Lung (tissue), 12 donors: Measurements from ENCODE around the gene RINT1. TPM values are rescaled to one million over a fixed set of nuclear protein-coding genes. Genes with fewer than 3 reads are reported as not detected.
A peak's percentile ranks its signal among the peaks of the same experiment; 100 is the strongest.

Experiments used
- ATAC-seq: fragments of 200-7000 bp; cut with Tn5 transposase; one replicate; pipeline ENCODE4 v1.9.1; 2020; ENCODE audit warnings: moderate number of reproducible peaks; ENCODE audit not compliant: insufficient read depth, low FRiP score
- DNase-seq, 3 donors: peaks; one replicate each; pipeline ENCODE4 v3.0.0-alpha.2; 2013 to 2017
- H3K27ac ChIP-seq, 2 donors: one replicate each; pipeline ENCODE4 v1.5.1; 2013; ENCODE audit warnings: mild to moderate bottlenecking in 2 of 2, moderate library complexity in 2 of 2, control low read depth in 1 of 2, inconsistent platforms in 1 of 2, low read depth in 1 of 2, low read length in 1 of 2
- H3K27me3 ChIP-seq, 3 donors: one replicate each; pipeline ENCODE4 v1.5.1; 2013; ENCODE audit warnings: low read length in 2 of 3; ENCODE audit not compliant: control insufficient read depth in 3 of 3, insufficient read depth in 3 of 3
- H3K36me3 ChIP-seq, 4 donors: one replicate each; pipeline ENCODE4 v1.5.1; 2013; ENCODE audit warnings: low read length in 4 of 4, mild to moderate bottlenecking in 1 of 4, moderate library complexity in 1 of 4; ENCODE audit not compliant: control insufficient read depth in 4 of 4, insufficient read depth in 4 of 4
- H3K4me1 ChIP-seq, 5 donors: one replicate each; pipeline ENCODE4 v1.5.1; 2013; ENCODE audit warnings: low read length in 5 of 5, mild to moderate bottlenecking in 2 of 5, moderate library complexity in 1 of 5; ENCODE audit not compliant: control insufficient read depth in 5 of 5, insufficient read depth in 5 of 5
- H3K4me3 ChIP-seq: one replicate; pipeline ENCODE4 v1.5.1; 2013; ENCODE audit warnings: mild to moderate bottlenecking, control low read depth, moderate library complexity
- H3K9ac ChIP-seq, 2 donors: one replicate each; pipeline ENCODE4 v1.5.1; 2013; ENCODE audit warnings: low read length in 2 of 2, control low read depth in 1 of 2; ENCODE audit not compliant: insufficient read depth in 1 of 2
- H3K9me3 ChIP-seq, 4 donors: one replicate each; pipeline ENCODE4 v1.5.1; 2013; ENCODE audit warnings: low read length in 3 of 4, mild to moderate bottlenecking in 1 of 4, moderate library complexity in 1 of 4; ENCODE audit not compliant: control insufficient read depth in 4 of 4, insufficient read depth in 3 of 4
- WGBS, 2 donors: extraction: QIAGEN DNeasy Blood & Tissue Kit; methylation state at CpG; one replicate each; pipeline ENCODE4 v1.1.7; 2013; 5-methylcytosine and 5-hydroxymethylcytosine counted together
- polyA plus RNA-seq, 2 donors: library from polyadenylated mRNA; stranded (reverse); fragments of 200-250 nt; gene quantifications; one replicate each; pipeline ENCODE4 v1.2.1, GENCODE V29; 2013
- total RNA-seq, 2 donors: library from RNA; depleted of rRNA in 1 of 2; stranded (reverse); fragments of >200 nt in 1 of 2; gene quantifications; one replicate each; pipeline ENCODE4 v1.2.1, GENCODE V29; 2014 to 2021
- TF ChIP-seq, protein P1 (sequence below): IDR thresholded peaks from 2 replicates; pipeline ENCODE4 v1.5.1; 2012; ENCODE audit warnings: mild to moderate bottlenecking; ENCODE audit errors: control extremely low read depth, extremely low read depth
- donor health status: control.
- donor health status: control.
- donor health status: Bipolar disorder and iron deficiency.
- donor health status: healthy.
- donor health status: DM: yes; HTN: yes; CAD: no.

The RINT1 gene
- total and polyA plus RNA-seq, 4 donors, result 8.4 to 21.9 (median 18.1) TPM

GRCh38 chr7:105577251-105577650 lies 45.2 kb downstream of the RINT1 start:
- DNase-seq, result peak; percentile 39 to 72 (median 55)
- no peak overlapping the region for H3K27ac ChIP-seq
- H3K27me3 ChIP-seq, result no peaks in the 10 kb centered on the region
- TF ChIP-seq, protein P1, sequence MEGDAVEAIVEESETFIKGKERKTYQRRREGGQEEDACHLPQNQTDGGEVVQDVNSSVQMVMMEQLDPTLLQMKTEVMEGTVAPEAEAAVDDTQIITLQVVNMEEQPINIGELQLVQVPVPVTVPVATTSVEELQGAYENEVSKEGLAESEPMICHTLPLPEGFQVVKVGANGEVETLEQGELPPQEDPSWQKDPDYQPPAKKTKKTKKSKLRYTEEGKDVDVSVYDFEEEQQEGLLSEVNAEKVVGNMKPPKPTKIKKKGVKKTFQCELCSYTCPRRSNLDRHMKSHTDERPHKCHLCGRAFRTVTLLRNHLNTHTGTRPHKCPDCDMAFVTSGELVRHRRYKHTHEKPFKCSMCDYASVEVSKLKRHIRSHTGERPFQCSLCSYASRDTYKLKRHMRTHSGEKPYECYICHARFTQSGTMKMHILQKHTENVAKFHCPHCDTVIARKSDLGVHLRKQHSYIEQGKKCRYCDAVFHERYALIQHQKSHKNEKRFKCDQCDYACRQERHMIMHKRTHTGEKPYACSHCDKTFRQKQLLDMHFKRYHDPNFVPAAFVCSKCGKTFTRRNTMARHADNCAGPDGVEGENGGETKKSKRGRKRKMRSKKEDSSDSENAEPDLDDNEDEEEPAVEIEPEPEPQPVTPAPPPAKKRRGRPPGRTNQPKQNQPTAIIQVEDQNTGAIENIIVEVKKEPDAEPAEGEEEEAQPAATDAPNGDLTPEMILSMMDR, result no peak
- ATAC-seq, result no peak
- H3K9me3 ChIP-seq, result no peaks in the 10 kb centered on the region
- no peak overlapping the region for H3K9ac ChIP-seq
- WGBS, 2 donors, result 71 to 86% methylated on average over 1 of the region's 1 CpG
- H3K4me1 ChIP-seq, result peaks cover 0 to 7% (median 0%) of the 10 kb centered on the region in 5 donors
- no peaks in the 10 kb centered on the region for H3K36me3 ChIP-seq
- H3K4me3 ChIP-seq, result no peak overlapping the region

GRCh38 chr7:105578496-105578895 lies 46.5 kb downstream of the RINT1 start:
- H3K4me3 ChIP-seq, result no peak overlapping the region

GRCh38 chr7:105580022-105580740 lies 48.2 kb downstream of the RINT1 start:
- Histone ChIP-seq H3K27ac (no peak overlapping the region), H3K4me1 (peaks cover 0 to 7% (median 0%) of the 10 kb centered on the region in 5 donors), H3K9me3 (peaks cover 0 to 2% (median 0%) of the 10 kb centered on the region in 4 donors), H3K36me3 (no peaks in the 10 kb centered on the region), H3K9ac (no peak overlapping the region), H3K27me3 (no peaks in the 10 kb centered on the region), H3K4me3 (no peak overlapping the region)
- ATAC-seq, result no peak
- TF ChIP-seq, protein P1, result no peak
- DNase-seq, result no peak
- WGBS, 2 donors, result 91% methylated on average over 22 of the region's 22 CpGs

More at GRCh38 chr7:105578496-105578895, 46.5 kb downstream of the RINT1 start:
- Histone ChIP-seq H3K27ac (no peak overlapping the region), H3K9ac (no peak overlapping the region), H3K9me3 (peaks cover 0 to 2% (median 0%) of the 10 kb centered on the region in 4 donors), H3K27me3 (no peaks in the 10 kb centered on the region), H3K4me1 (peaks cover 0 to 7% (median 0%) of the 10 kb centered on the region in 5 donors), H3K36me3 (no peaks in the 10 kb centered on the region)
- TF ChIP-seq, protein P1, result no peak
- ATAC-seq (no peak), DNase-seq (no peak)
